ENCODE results near the gene CD34.

CD34 gene

DNA sequence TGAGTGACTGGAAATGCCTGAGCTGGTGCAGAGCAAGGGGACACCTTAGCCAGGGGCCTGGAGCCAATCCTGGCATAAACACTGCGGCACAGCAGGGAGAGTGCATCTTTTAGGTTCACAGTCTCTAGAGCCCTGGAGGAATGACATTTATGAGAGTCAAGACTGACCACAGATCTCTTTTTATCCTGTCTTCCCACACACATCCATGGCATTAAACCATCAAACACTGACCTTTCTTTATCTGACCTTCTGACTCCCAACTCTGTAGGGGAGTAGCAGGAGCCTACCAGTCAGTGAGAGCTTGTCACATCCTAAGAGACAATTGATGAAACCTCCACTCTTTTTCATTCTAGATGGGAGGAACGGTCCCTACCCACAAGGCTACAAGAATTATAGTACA lies 7.9 kb downstream of the CD34 start:
- Histone ChIP-seq H3K27ac (ENCODE audit: low read depth, low read length, poor library complexity, severe bottlenecking) (no peak overlapping the region), H3K4me3 (ENCODE audit: low read depth, low read length, poor library complexity, severe bottlenecking) (no peak overlapping the region), H3K36me3 (ENCODE audit: insufficient read depth, low read length) (no peaks in the 10 kb centered on the region), H2AFZ (ENCODE audit: low read length) (no peak overlapping the region), H3F3A (ENCODE audit: insufficient read depth, low read length) (no peaks in the 10 kb centered on the region), H3K4me1 (ENCODE audit: insufficient read depth, low read length, severe bottlenecking) (no peaks in the 10 kb centered on the region), H3K27me3 (ENCODE audit: insufficient read depth, low read length) (no peaks in the 10 kb centered on the region), H3K9me3 (ENCODE audit: low read length) (no peaks in the 10 kb centered on the region), H4K20me1 (ENCODE audit: insufficient read depth, low read length) (no peaks in the 10 kb centered on the region), H3K4me2 (ENCODE audit: low read length) (no peak overlapping the region), H3K9ac (ENCODE audit: low read length) (no peak overlapping the region), H3K79me2 (ENCODE audit: insufficient read depth, low read length) (no peaks in the 10 kb centered on the region), H3K9me2 (ENCODE audit: low read depth, low read length) (no peaks in the 10 kb centered on the region)
- TF ChIP-seq, protein P1, sequence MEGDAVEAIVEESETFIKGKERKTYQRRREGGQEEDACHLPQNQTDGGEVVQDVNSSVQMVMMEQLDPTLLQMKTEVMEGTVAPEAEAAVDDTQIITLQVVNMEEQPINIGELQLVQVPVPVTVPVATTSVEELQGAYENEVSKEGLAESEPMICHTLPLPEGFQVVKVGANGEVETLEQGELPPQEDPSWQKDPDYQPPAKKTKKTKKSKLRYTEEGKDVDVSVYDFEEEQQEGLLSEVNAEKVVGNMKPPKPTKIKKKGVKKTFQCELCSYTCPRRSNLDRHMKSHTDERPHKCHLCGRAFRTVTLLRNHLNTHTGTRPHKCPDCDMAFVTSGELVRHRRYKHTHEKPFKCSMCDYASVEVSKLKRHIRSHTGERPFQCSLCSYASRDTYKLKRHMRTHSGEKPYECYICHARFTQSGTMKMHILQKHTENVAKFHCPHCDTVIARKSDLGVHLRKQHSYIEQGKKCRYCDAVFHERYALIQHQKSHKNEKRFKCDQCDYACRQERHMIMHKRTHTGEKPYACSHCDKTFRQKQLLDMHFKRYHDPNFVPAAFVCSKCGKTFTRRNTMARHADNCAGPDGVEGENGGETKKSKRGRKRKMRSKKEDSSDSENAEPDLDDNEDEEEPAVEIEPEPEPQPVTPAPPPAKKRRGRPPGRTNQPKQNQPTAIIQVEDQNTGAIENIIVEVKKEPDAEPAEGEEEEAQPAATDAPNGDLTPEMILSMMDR (IDR thresholded peaks at IDR 0.05; ENCODE audit: low read length), result no peak
- no peak for TF ChIP-seq EZH2 (IDR thresholded peaks at IDR 0.05; ENCODE audit: borderline replicate concordance, low read length)

DNA sequence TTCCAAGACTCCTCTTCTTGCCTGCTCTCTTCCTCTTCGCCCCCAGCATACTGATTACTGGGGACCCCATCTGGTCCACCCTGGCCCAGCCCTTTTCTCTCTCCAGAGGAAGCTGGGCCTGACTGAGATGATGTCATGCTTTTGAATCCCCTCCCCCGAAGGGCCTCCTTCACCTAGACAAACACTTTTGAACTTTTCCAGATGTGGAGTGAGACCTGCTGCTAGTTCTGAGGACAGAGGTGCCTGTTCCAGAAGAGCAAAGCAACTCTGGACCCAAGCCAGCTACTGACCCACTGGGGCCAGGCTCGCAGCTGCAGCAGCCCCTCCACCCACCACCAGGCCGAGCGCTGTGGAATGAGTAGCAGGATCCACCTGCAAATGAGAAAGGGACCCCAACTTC lies 8.4 kb downstream of the CD34 start:
- Histone ChIP-seq H3K9me3 (ENCODE audit: low read length) (no peaks in the 10 kb centered on the region), H3K27ac (ENCODE audit: low read depth, low read length, poor library complexity, severe bottlenecking) (no peak overlapping the region), H3F3A (ENCODE audit: insufficient read depth, low read length) (no peaks in the 10 kb centered on the region), H3K4me1 (ENCODE audit: insufficient read depth, low read length, severe bottlenecking) (no peaks in the 10 kb centered on the region), H4K20me1 (ENCODE audit: insufficient read depth, low read length) (no peaks in the 10 kb centered on the region), H3K9ac (ENCODE audit: low read length) (no peak overlapping the region), H3K9me2 (ENCODE audit: low read depth, low read length) (no peaks in the 10 kb centered on the region), H3K27me3 (ENCODE audit: insufficient read depth, low read length) (no peaks in the 10 kb centered on the region), H3K79me2 (ENCODE audit: insufficient read depth, low read length) (no peaks in the 10 kb centered on the region), H2AFZ (ENCODE audit: low read length) (no peak overlapping the region), H3K4me2 (ENCODE audit: low read length) (no peak overlapping the region), H3K4me3 (ENCODE audit: low read depth, low read length, poor library complexity, severe bottlenecking) (no peak overlapping the region), H3K36me3 (ENCODE audit: insufficient read depth, low read length) (no peaks in the 10 kb centered on the region)
- TF ChIP-seq, protein P1 (IDR thresholded peaks at IDR 0.05; ENCODE audit: low read length), result no peak
- TF ChIP-seq EZH2 (IDR thresholded peaks at IDR 0.05; ENCODE audit: borderline replicate concordance, low read length), result no peak

DNA sequence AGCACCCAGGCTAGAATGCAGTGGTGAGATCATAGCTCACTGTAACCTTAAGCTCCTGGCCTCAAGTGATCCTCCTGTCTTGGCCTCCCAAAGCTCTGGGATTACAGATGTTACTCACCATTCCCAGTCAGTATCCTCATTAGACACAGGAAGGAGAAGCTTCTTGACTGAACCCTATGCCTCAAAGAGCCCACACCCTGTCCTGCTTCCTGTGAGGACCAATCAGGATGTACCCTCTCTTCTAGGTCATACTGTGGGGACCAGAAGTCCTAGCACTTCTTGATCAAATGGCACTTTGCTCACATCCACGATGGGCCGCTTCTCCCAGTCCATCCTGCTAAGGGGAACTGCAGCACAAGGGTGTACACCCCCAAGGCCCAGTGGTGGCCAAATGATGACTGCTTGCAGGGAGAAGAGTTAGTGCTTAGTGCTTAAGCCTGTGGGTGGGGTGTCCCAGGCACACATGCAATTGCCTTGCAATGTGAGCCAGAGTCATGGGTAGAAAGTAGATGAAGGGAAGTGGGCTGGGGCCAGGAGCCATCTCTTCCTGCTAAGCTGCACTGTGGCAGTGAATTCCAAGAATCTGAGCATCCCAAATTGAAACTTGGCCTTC lies 9.8 kb downstream of the CD34 start:
- TF ChIP-seq, protein P1 (IDR thresholded peaks at IDR 0.05; ENCODE audit: low read length), result no peak
- no peak for TF ChIP-seq EZH2 (IDR thresholded peaks at IDR 0.05; ENCODE audit: borderline replicate concordance, low read length)
- no peak overlapping the region for H3K4me2 ChIP-seq (ENCODE audit: low read length)
- H3K4me3 ChIP-seq (ENCODE audit: low read depth, low read length, poor library complexity, severe bottlenecking), result no peak overlapping the region
- H3K9ac ChIP-seq (ENCODE audit: low read length), result no peak overlapping the region
- no peaks in the 10 kb centered on the region for H3K9me2 ChIP-seq (ENCODE audit: low read depth, low read length)
- no peaks in the 10 kb centered on the region for H3K79me2 ChIP-seq (ENCODE audit: insufficient read depth, low read length)
- H3K36me3 ChIP-seq (ENCODE audit: insufficient read depth, low read length), result no peaks in the 10 kb centered on the region
- no peaks in the 10 kb centered on the region for H3F3A ChIP-seq (ENCODE audit: insufficient read depth, low read length)
- no peak overlapping the region for H3K27ac ChIP-seq (ENCODE audit: low read depth, low read length, poor library complexity, severe bottlenecking)
- H4K20me1 ChIP-seq (ENCODE audit: insufficient read depth, low read length), result no peaks in the 10 kb centered on the region
- H3K27me3 ChIP-seq (ENCODE audit: insufficient read depth, low read length), result no peaks in the 10 kb centered on the region
- H3K4me1 ChIP-seq (ENCODE audit: insufficient read depth, low read length, severe bottlenecking), result no peaks in the 10 kb centered on the region
- H2AFZ ChIP-seq (ENCODE audit: low read length), result no peak overlapping the region
- no peaks in the 10 kb centered on the region for H3K9me3 ChIP-seq (ENCODE audit: low read length)
